LNCAP (cell line): ENCODE data around the gene KCNJ3.

Experiments used
- CTCF ChIP-seq: fragments of 450-650 bp; IDR thresholded peaks from 2 replicates; pipeline ENCODE4 v1.5.1; 2017; ENCODE audit warnings: mild to moderate bottlenecking

KCNJ3 gene

GRCh38 chr2:154698296-154698720, at the start of gene KCNJ3:
TSS of gene KCNJ3 (plus strand) at chr2:154698695. CDS start at chr2:154698776, 81 bp downstream.
- no peak for TF ChIP-seq CTCF

- no peak for TF ChIP-seq CTCF
Observed at GRCh38 chr2:154655499-154655898, 43.0 kb upstream of the KCNJ3 start.

GRCh38 chr2:154658854-154659253, 39.6 kb upstream of the KCNJ3 start:
- no peak for TF ChIP-seq CTCF

GRCh38 chr2:154664248-154664647, 34.2 kb upstream of the KCNJ3 start:
- no peak for TF ChIP-seq CTCF

GRCh38 chr2:154670083-154670482, 28.4 kb upstream of the KCNJ3 start:
- no peak for TF ChIP-seq CTCF

- TF ChIP-seq CTCF: no peak
Observed at GRCh38 chr2:154673694-154674093, 24.8 kb upstream of the KCNJ3 start.

- TF ChIP-seq CTCF: no peak
Observed at GRCh38 chr2:154677401-154677800, 21.1 kb upstream of the KCNJ3 start.

GRCh38 chr2:154681741-154682140, 16.8 kb upstream of the KCNJ3 start:
- TF ChIP-seq CTCF: no peak
